Activated CD4-positive, CD25-positive, alpha-beta regulatory T cell treated with anti-CD3 and anti-CD28 coated beads, Interleukin-2, amount 50 U/mL, for 16 hours (primary cell): ENCODE results near the gene NFAT5.

Experiments
- DNase-seq: peaks from one replicate; pipeline ENCODE4 v3.0.0-alpha.2; 2020; ENCODE audit warnings: low read depth, low spot score

NFAT5 gene

GRCh38 chr16:69732101-69732500 is 166.3 kb downstream of the NFAT5 start:
- DNase-seq, result no peak

GRCh38 chr16:69741519-69741918 is 175.8 kb downstream of the NFAT5 start:
- DNase-seq, result no peak

- no peak for DNase-seq
Measured at GRCh38 chr16:69741951-69742904, 176.5 kb downstream of the NFAT5 start.

- DNase-seq, result no peak
Measured at GRCh38 chr16:69744363-69745231, 178.8 kb downstream of the NFAT5 start.

GRCh38 chr16:69745232-69745612 is 179.5 kb downstream of the NFAT5 start:
- DNase-seq, result no peak

DNA sequence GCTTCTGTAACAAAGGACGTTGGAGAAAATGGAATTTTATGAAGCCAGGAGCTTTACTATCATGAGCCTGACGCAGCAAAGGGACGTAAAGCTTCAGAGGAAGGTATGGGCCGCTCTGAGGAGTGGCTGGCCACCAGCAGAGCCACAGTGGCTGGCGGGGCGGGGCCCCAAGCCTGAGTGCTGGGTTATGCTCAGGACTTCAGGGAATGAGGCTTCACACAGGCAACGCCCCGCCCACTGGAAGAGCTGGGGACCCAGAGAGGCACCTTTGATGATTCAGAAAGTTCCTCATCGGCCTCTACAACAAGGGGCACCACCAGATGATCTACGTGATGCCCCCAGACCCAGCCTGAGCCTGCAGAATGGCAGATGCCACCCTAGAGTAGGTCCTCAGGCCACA is 180.2 kb downstream of the NFAT5 start:
- DNase-seq, result no peak

DNA sequence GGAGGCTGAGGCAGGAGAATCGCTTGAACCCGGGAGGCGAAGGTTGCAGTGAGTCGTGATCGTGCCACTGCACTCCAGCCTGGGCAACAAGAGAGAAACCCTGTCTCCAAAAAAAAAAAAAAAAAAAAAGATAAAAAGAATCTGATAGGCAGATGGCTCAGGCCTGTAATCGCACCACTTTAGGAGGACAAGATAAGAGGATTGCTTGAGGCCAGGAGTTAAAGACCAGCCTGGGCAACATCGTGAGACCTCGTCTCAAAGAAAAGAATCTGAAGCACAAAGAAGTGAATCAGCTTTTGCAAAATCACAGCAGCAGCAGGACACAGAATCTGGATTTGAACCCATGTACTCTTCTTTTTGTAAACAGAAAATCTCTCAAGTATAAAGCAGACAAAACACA is 181.3 kb downstream of the NFAT5 start:
- no peak for DNase-seq

DNA sequence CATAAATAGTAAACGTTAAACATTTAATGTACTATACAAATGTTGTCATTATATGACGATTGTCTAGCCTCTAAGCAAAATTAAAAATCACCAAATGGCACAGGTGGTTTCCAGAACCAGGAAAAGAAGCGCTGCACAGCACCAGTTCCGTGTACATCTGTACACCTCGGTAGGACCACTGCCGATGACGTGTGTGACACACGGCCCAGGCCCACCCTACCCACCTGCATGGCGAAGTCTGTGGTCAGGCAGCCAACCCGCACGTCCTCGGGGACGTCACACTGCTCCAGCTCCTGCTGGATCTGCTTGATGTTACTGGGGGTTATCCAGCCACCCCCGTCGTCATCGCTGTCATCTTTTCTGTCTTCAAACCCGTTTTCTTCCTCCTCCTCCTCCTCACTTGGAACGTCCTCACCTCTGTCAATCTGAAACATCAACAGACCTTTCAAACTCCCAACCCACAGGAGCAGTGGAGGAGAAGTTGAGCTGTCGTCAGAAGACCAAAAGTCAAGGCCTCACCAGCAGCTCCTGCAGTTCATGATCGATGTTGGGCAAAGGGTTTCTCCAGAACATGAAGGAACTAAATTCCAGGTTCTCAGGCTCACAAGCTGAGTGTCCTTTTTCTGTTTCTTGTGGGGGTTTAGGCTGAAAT is 183.1 kb downstream of the NFAT5 start:
- no peak for DNase-seq

DNA sequence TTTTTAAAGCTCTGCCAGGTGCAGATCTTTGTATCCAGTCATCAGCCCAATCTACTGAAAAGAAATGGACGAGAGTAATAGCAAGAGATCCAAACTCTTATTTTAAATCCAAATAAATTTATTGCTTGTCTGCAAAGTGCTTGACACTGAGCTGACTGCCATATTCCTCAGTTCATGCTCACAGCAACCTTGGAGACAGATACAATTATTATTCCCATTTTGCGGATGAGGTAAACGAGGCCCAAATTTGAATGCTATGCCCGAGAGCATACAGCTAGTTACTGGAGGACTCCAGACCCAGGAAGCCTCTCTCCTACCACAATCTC is 188.3 kb downstream of the NFAT5 start:
- no peak for DNase-seq
